Medulla oblongata (tissue), 1 donor: ENCODE measurements around the gene PAPPA2.
"Not testable (repeated sequence)": the region's sequence is repeated elsewhere in the genome, so short reads cannot be mapped to it uniquely, and the experiment has no call there.

Source experiments
- DNase-seq: peaks from one replicate; pipeline ENCODE4 v3.0.0-alpha.2; 2015; ENCODE audit errors: extremely low spot score

Gene PAPPA2

GRCh38 chr1:176462674-176463378 lies at the start of gene PAPPA2:
Gene PAPPA2, plus strand, starts transcription at chr1:176463175. Its CDS starts 93,148 bp downstream, at chr1:176556323.
- DNase-seq, result no peak

- no peak for DNase-seq
Measured at GRCh38 chr1:176416777-176417176, 46.2 kb upstream of the PAPPA2 start.

- DNase-seq, result not testable (repeated sequence)
Measured at GRCh38 chr1:176419608-176420007, 43.4 kb upstream of the PAPPA2 start.

GRCh38 chr1:176434234-176434633 lies 28.7 kb upstream of the PAPPA2 start:
- DNase-seq, result no peak

- DNase-seq, result no peak
Measured at GRCh38 chr1:176436251-176436650, 26.7 kb upstream of the PAPPA2 start.

GRCh38 chr1:176440176-176440575 lies 22.8 kb upstream of the PAPPA2 start:
- no peak for DNase-seq

GRCh38 chr1:176444286-176444685 lies 18.7 kb upstream of the PAPPA2 start:
- DNase-seq, result no peak

GRCh38 chr1:176445402-176445801 lies 17.6 kb upstream of the PAPPA2 start:
- no peak for DNase-seq

GRCh38 chr1:176448340-176448739 lies 14.6 kb upstream of the PAPPA2 start:
- no peak for DNase-seq

GRCh38 chr1:176450526-176450925 lies 12.4 kb upstream of the PAPPA2 start:
- no peak for DNase-seq

GRCh38 chr1:176451741-176452140 lies 11.2 kb upstream of the PAPPA2 start:
- DNase-seq, result not testable (repeated sequence)

- DNase-seq, result no peak
Measured at GRCh38 chr1:176456795-176457194, 6.2 kb upstream of the PAPPA2 start.

GRCh38 chr1:176460544-176461336 lies 2.2 kb upstream of the PAPPA2 start:
- DNase-seq, result no peak

- no peak for DNase-seq
Measured at GRCh38 chr1:176461576-176461975, 1.4 kb upstream of the PAPPA2 start.

GRCh38 chr1:176466514-176466913 lies 3.5 kb downstream of the PAPPA2 start:
- DNase-seq, result no peak

- DNase-seq, result no peak
Measured at GRCh38 chr1:176469450-176470010, 6.6 kb downstream of the PAPPA2 start.

- no peak for DNase-seq
Measured at GRCh38 chr1:176471338-176472121, 8.6 kb downstream of the PAPPA2 start.

GRCh38 chr1:176479971-176480370 lies 17.0 kb downstream of the PAPPA2 start:
- DNase-seq, result no peak

- DNase-seq, result no peak
Measured at GRCh38 chr1:176480750-176481149, 17.8 kb downstream of the PAPPA2 start.

GRCh38 chr1:176485083-176485482 lies 22.1 kb downstream of the PAPPA2 start:
- DNase-seq, result no peak

GRCh38 chr1:176494436-176494835 lies 31.5 kb downstream of the PAPPA2 start:
- no peak for DNase-seq

GRCh38 chr1:176499671-176500070 lies 36.7 kb downstream of the PAPPA2 start:
- DNase-seq, result no peak
